HCT116 (cell line): ENCODE results near the gene ST8SIA2.

ENCODE experiments used
- SIN3A ChIP-seq: IDR thresholded peaks from 2 replicates; pipeline ENCODE4 v1.6.1; 2012; ENCODE audit warnings: low read depth
- TF ChIP-seq, protein P1 (sequence below), 3 experiments: fragments of 200-600 bp in 1 of 3; sonication (generic) in 1 of 3; IDR thresholded peaks in 2 of 3; conservative IDR thresholded peaks in 1 of 3; 2 replicates each; pipeline ENCODE4 v1.5.1; 2012 to 2017; ENCODE audit warnings: low read depth in 2 of 3, low read length in 2 of 3, antibody characterized with exemption in 1 of 3, borderline replicate concordance in 1 of 3, control low read depth in 1 of 3, mild to moderate bottlenecking in 1 of 3, mixed read lengths in 1 of 3, mixed run types in 1 of 3, moderate library complexity in 1 of 3; ENCODE audit not compliant: insufficient read depth in 1 of 3
- TF ChIP-seq, protein P2 (sequence below): IDR thresholded peaks from 2 replicates; pipeline ENCODE4 v1.6.1; 2012

DNA sequence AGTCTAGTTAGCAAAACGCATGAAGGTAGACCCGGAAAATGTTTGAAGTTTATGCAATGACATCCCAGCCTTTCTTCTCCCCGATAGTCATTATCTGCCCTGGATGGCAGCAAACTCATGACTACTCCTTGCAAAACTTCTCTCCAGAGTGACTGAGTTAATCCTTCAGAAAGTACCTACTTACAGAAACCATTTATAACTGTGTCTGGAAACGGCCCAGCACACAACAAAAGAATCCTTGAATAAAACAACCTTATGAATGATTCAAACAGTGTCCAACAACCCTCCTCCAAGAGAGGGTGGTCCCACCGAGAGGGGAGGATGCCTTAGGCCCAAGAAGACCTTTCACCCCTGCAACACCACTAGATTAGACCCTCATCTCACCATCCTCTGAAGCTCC is 14.2 kb downstream of the ST8SIA2 start:
- TF ChIP-seq, protein P1, sequence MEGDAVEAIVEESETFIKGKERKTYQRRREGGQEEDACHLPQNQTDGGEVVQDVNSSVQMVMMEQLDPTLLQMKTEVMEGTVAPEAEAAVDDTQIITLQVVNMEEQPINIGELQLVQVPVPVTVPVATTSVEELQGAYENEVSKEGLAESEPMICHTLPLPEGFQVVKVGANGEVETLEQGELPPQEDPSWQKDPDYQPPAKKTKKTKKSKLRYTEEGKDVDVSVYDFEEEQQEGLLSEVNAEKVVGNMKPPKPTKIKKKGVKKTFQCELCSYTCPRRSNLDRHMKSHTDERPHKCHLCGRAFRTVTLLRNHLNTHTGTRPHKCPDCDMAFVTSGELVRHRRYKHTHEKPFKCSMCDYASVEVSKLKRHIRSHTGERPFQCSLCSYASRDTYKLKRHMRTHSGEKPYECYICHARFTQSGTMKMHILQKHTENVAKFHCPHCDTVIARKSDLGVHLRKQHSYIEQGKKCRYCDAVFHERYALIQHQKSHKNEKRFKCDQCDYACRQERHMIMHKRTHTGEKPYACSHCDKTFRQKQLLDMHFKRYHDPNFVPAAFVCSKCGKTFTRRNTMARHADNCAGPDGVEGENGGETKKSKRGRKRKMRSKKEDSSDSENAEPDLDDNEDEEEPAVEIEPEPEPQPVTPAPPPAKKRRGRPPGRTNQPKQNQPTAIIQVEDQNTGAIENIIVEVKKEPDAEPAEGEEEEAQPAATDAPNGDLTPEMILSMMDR (IDR thresholded peaks at IDR 0.05 in 2 of 3, conservative IDR thresholded peaks at IDR 0.05 in 1 of 3; ENCODE audit: borderline replicate concordance in 1 of 3, insufficient read depth in 1 of 3, low read depth in 2 of 3, low read length in 2 of 3), result no peak
- TF ChIP-seq, protein P2, sequence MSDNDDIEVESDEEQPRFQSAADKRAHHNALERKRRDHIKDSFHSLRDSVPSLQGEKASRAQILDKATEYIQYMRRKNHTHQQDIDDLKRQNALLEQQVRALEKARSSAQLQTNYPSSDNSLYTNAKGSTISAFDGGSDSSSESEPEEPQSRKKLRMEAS, result no peak
- no peak for TF ChIP-seq SIN3A
